CD4-positive, alpha-beta T cell treated with Interleukin-10 for 1 hour (primary cell): ENCODE measurements around the gene FNDC3A.

Experiments
- DNase-seq: peaks from one replicate; pipeline ENCODE4 v3.0.0-alpha.2; 2020

The FNDC3A gene

DNA sequence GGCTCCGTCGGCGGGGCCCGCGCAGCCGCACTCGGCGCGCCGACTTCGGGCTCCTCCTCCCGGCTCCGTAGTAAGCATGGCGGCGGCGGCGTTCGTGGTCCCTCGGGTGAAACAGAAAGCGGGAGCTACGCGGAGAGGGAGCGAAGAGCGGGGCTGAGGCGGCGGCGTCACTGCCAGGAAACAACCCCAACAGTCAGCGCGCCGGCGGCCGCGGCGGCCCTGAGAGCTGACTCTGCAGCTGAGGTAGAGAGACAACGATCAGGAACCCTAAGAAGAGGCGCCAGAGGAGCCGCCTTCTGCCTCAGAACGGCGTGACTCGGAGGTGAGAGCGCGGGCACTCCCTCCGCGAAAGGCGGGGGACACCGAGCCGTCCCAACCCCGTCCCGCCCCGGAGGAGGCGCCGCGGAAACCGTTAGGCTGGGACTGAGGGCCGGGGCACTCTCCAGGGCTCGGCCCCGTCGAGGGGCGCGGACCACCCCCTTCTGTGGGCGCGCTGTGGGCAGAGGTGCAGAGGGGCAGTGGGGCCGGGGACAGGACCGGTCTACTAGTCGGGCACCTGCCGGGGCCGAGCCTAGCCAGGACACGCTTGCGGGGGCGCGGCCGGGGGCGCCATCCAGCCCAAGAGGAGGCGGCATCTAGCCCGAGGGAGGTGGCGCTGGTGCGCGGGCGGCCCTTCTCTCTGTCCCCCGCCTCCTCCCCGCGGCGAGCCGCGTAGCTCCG lies at the start of gene FNDC3A:
TSS of gene FNDC3A (plus strand) at position 57 of the 720 bp plus-strand sequence. CDS start 30,279 bp downstream, outside the sequence.
- peak; percentile 90 for DNase-seq

DNA sequence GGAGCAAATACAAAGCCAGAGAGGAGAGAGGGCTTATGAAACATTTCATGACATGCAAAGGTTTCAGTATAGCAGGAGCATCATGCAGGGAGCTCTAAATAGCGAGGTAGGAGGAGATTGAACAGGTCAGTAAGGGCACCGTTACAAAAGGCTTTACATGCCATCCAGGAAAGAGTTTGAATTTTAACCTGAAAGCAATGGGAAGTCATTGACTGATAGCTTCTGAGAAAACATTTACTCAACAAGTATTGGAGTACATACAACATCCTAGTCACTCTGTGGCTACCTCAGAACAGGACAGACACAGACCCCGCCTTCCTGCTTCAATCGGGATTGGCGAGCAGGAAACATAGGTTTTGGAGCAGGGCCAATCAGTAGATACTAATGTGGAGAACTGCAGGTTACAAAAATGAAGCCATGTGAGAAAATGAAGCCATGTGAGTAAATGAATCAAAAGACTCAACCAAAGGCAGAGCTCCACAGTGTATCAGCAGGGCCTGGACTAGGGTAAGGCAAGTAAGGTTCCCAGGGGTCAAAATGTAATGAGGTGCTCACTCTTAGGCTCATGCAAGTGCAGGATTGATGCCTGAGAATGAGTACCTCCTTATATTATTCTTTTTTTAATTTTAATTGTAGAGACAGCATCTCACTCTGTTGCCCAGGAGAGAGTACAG lies 46.8 kb upstream of the FNDC3A start:
- DNase-seq = no peak

GRCh38 chr13:48930918-48931317 lies 44.8 kb upstream of the FNDC3A start:
- DNase-seq = no peak

DNA sequence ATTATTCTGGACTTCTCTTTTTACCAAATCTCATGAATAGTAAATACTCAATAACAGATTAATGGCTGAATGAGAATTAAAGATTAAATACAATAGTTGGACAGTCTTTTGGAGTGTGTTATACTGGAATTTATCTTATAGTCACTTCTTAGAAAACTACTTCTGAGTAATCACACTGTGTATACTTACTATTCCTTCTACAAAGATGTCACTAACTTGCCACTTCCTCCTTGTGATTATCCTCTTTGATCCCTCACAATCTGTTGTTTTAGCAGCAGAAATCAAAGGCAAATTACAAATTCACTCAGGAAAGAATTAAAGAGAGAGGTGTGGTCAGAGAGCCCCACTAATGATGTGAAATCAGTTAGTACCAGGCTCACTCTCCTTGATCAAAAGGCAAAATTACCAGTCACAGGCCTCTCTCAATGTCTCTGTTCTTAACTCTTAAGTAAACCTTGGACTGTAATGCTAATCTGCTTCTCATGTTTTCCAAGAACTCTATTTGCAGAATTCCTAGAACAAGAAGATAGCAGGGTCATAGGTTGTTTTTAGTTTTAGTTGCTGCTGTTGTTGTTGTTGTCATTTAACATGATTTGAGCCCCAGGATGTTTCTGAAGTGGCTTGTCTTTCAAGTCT lies 37.3 kb upstream of the FNDC3A start:
- no peak for DNase-seq

DNA sequence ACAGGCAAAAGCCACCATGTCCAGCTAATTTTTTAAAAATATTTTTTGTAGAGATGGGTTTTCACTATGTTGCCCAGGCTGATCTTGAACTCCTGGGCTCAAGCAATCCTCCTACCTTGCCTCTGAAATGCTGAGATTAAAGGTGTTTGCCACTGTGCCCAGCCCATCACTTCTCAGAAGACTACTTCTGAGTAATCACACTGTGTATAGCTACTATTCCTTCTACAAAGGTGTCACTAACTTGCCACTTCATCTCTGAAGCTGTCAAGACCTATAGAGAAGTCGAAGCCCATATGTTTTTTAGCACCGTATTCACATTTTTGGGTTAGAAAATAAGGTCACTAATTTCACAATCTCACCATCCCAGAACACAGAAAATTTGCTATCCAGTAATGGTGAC lies 36.0 kb upstream of the FNDC3A start:
- DNase-seq = no peak

DNA sequence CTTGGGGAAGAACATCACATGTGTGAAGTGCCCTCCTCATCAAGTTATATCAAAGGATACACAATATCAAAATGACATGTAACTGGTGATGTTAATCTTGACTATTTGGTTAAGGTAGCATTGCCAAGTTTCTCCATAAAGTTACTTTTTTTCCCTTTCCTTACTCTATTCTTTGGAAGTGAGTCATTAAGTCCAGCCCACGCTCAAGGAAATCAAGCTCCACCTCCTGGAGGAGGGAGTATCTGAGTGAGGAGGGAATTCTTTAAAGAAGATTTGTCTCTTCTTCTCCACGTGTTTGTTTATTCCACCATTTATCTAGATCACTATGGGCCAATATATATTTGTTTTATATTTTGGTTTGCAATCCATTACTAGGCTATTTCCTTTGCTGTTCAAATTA lies 33.6 kb upstream of the FNDC3A start:
- DNase-seq = no peak

DNA sequence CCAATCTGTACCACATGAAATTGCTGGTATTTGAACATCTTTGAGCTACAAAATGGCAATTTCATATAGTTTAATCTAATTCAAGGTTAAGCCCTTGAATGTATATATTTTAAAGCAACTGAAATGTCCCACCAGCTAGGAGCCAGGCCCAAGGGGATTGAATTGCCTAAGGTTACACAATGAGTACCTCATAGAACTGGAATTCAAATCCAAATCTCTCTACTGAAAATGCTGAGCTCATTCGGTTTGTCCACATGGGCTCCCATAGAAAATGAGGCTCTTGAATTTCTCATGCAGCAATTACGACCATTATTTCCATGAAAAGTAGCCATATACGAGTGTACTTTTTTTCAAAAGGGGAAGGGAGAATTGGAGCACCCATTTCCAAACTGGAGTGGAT lies 31.5 kb upstream of the FNDC3A start:
- DNase-seq = no peak

GRCh38 chr13:48945626-48946025 lies 30.1 kb upstream of the FNDC3A start:
- DNase-seq = no peak

- DNase-seq = no peak
Observed at GRCh38 chr13:48946163-48946562, 29.5 kb upstream of the FNDC3A start.

- DNase-seq = no peak
Observed at GRCh38 chr13:48949566-48950500, 25.9 kb upstream of the FNDC3A start.

DNA sequence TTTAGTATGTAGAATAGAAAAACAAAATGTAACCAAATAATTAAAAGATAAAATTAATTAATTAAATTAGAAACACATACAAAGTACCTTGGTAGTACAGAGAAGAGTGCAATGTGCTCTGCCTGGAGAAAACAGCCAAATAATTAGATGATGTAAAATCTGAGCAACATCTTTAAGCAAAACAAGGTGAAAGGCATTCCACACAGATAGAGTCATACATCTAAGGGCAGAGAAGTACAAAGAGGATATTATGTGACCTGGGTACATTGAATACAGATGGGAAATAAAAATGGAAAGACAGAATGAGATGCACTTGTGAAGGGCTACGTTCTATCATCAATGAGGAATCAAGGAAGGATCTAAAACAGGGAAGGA lies 25.2 kb upstream of the FNDC3A start:
- no peak for DNase-seq

DNA sequence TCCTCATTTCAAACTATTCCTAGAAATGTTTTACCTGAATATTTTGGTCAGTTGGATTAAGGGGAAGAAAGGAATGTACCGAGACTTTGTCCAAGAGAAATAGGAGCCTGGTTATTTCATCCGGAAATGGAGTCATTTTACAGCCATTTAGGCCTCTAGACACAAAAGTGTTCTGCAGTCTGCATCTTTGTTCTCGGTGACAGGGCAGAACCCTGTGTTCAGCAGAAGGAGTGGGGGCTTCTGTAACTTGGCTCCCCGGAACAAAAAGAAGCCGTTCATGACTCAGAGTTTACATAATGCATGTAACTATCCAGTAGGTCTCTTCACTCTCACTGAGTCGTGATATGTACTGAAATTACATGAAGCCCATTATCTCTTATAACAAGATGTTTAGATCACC lies 21.6 kb upstream of the FNDC3A start:
- DNase-seq = no peak

GRCh38 chr13:48955536-48955935 lies 20.2 kb upstream of the FNDC3A start:
- no peak for DNase-seq

DNA sequence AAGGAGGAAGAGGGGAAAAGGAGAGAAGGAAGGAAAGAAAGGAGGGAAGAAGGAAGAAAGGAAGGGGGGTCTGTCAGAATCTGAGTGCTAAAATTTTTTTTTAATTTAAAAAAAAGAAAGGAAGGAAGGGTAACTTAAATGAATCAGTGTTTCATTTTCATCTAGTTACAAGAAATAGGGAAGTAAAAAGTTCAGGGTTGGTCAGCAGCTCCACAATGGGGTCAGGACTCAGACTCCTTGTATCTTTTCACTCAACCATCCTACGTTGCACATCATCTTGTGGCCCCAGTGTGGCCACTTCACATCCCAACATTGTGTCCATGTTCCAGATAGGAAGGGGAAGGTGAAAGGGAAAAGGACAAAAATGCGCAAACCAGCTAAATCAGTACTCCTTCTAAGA lies 14.3 kb upstream of the FNDC3A start:
- no peak for DNase-seq

DNA sequence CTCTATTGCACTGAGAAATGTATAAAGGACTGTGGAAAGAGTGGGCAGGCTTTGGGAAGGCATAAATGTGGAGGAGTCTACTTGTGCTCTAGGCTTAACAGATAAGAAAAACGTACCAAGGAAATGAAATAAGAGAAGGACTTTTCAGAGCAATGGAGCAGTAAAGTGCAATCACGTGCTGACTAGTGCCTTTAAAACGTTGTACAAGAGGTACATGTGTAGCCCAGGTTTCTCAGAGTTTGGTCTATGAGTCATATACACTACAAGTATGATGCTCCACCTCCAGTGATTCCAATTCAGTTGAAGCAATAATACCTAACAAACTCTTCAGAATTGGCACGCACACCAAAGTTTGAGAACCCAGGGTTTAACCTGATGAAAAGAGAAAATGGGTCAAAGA lies 13.4 kb upstream of the FNDC3A start:
- no peak for DNase-seq

DNA sequence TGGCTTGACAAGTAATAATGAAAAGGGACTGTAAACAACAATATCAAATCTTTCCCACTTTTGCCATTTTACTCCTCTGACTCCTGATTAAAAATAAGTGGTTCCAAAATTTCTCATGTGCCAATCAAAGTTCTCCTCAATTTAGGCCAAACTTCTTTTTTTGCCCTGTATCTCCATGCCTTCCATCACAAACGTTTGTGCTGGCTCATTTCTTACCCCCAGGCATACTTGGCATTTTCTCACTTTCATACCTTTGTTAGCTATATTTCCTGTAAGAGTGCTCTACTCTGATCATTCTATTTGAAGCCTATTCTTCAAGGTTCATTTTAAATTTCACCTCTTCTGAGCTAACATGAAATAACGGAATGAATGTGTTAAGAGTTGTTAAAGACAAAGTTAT lies 10.0 kb upstream of the FNDC3A start:
- no peak for DNase-seq

GRCh38 chr13:48969685-48970084 lies 6.0 kb upstream of the FNDC3A start:
- no peak for DNase-seq

DNA sequence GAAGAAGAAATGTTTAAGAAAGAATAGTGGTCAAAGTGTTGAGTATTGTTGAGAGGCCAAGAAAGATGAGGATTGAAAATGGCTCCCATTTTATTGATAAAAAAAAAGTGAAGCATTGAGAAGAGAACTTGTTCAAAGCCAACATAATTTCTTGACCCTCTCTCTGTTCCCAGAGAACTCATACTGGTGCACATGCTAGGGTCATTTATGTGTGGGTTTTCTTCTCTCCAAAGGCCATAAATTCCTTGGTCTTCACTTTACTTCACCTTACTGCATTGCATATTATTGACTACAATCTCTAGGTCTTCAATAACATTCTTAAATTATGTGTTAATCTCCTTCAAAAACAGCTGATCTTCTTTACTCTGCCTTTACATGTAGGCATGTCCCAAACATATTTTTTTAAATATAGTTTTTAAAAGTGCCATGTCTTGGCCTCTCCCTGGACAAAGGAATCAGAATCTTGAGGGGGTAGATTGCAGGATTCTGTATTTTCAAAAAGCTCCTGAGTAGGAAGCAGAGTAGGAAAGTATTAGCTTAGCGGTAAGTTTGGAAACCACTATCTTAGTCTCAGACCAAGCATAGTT lies 1.8 kb upstream of the FNDC3A start:
- no peak for DNase-seq

- peak; percentile 61 for DNase-seq
Observed at GRCh38 chr13:48975101-48975855, 434 bp upstream of the FNDC3A start.

- peak; percentile 85 for DNase-seq
Observed at GRCh38 chr13:48976576-48977285, 1.0 kb downstream of the FNDC3A start.

DNA sequence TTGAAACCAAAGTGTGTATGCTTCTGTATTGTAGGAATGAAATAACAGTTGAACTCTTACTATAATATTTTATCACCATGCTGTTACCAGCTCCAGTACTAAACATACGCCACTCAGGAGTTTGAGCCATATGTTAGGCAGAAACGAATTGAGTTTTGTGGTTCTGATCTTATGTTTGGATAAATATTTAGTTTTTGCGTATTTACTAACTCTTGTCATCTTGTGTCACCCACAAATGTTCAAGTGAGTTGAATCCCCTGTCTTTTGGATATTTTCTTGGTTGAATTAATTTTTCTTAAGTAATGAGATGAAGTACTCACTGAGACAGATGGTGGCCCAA lies 1.5 kb downstream of the FNDC3A start:
- DNase-seq = no peak
